Right lobe of liver (tissue), 4 donors: Measurements from ENCODE around the gene APOA5.

Source experiments
- POLR2A ChIP-seq: fragments of 450-650 bp; IDR thresholded peaks from one replicate; pipeline ENCODE4 v1.6.1; 2017; ENCODE audit warnings: antibody characterized with exemption, mild to moderate bottlenecking
- TF ChIP-seq, protein P1 (sequence below), 4 donors: fragments of 200-600 bp in 3 of 4; fragments of 450-650 bp in 1 of 4; IDR thresholded peaks; one replicate each; pipeline versions ENCODE4 v1.5.1 to v1.8.0; 2016 to 2022; ENCODE audit warnings: antibody characterized with exemption in 4 of 4, mild to moderate bottlenecking in 2 of 4
- donor health status: DM: no; HTN: no; CAD: no.
- donor health status: DM: no; HTN: no; CAD: no.
- donor health status: DM: no; HTN: yes; CAD: no.

DNA sequence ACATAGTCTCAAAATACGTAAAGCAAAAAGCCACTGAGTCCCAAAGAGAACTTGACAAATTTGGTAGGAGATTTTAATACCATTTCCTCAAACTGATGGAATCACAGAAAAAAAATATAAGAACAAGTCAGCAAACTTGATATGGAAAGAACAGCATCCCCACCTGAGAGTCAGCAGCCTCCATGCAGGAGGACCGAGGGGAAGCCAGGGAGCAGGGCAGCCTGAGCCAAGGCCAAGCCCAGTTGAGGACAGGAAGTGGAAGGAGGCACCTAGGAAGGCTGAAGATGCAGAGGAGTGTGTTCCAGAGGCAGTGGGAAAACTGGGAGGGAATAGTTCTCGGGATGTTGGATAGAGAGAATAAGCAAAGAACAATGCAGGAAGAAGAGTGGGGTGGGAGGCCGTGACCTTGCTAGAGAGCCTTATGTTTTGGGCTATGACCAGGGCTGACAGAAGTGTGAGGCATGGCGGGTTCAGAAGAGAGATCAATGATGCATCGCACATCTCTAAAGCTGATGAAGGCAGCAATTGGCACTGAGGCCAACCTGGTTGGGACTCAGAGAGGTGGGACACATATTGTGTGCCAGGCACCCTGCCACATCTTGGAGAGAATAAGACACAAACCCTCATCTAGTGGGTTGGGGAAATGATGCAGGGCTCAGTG is 16.1 kb upstream of the APOA5 start:
- TF ChIP-seq, protein P1, sequence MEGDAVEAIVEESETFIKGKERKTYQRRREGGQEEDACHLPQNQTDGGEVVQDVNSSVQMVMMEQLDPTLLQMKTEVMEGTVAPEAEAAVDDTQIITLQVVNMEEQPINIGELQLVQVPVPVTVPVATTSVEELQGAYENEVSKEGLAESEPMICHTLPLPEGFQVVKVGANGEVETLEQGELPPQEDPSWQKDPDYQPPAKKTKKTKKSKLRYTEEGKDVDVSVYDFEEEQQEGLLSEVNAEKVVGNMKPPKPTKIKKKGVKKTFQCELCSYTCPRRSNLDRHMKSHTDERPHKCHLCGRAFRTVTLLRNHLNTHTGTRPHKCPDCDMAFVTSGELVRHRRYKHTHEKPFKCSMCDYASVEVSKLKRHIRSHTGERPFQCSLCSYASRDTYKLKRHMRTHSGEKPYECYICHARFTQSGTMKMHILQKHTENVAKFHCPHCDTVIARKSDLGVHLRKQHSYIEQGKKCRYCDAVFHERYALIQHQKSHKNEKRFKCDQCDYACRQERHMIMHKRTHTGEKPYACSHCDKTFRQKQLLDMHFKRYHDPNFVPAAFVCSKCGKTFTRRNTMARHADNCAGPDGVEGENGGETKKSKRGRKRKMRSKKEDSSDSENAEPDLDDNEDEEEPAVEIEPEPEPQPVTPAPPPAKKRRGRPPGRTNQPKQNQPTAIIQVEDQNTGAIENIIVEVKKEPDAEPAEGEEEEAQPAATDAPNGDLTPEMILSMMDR (IDR thresholded peaks at IDR 0.05), result no peak
- no peak for TF ChIP-seq POLR2A
